ENCODE results near the gene PPARG. TPM values are rescaled to one million over a fixed set of nuclear protein-coding genes. Genes with fewer than 3 reads are reported as not detected.

The PPARG gene
- total and polyA plus RNA-seq, 10 of the 15 experiments (the other 5 are each of a cell fraction or from before 2014, with no cell fraction given), result 0.06 to 0.86 (median 0.12) TPM; not detected in 5

- in situ Hi-C loops (cut with MboI), result no loop called here
- ATAC-seq (no peak), FAIRE-seq (no peak), DNase-seq (ENCODE audit: low read depth, low spot score) (no peak)
- no peaks in the 10 kb centered on the region for H3K79me2 ChIP-seq (ENCODE audit: control insufficient read depth, insufficient read depth, low read length)
- no peak overlapping the region for H3K4me3 ChIP-seq
- WGBS (ENCODE audit: insufficient coverage, insufficient replicate concordance, low lambda C conversion rate, missing lambda C conversion rate), result 0% methylated on average over 1 of the region's 1 CpG
- no peak overlapping the region for H3K4me2 ChIP-seq (ENCODE audit: control insufficient read depth, insufficient read depth)
- H2AFZ ChIP-seq (ENCODE audit: control insufficient read depth, low read depth, low read length), result no peak overlapping the region
- no peaks in the 10 kb centered on the region for H4K20me1 ChIP-seq (ENCODE audit: control insufficient read depth, insufficient read depth)
- no peaks in the 10 kb centered on the region for H3K36me3 ChIP-seq (ENCODE audit: control insufficient read depth in 2 of 2, insufficient read depth in 2 of 2, low read length in 1 of 2)
- intact Hi-C loops (cut with micrococcal nuclease; ENCODE audit: unreplicated experiment), result no loop called here
- RAD21 ChIA-PET (ENCODE audit: unreplicated experiment), result no interaction called here
- SMC1A ChIA-PET (ENCODE audit: uncharacterized antibody, unreplicated experiment), result interaction anchor here (0.9 kb wide), 1 partner anchor 47 kb away, joined by 3 read pairs; no protein-coding TSS in a partner anchor
- TF ChIP-seq WRNIP1 (IDR thresholded peaks at IDR 0.05; ENCODE audit: borderline replicate concordance, low read depth, low read length) (no peak), CREB1 (IDR thresholded peaks at IDR 0.05; ENCODE audit: low read depth) (no peak), SPI1 (IDR thresholded peaks at IDR 0.05; ENCODE audit: borderline replicate concordance, insufficient read depth, low read depth, low read length) (no peak), RB1 (IDR thresholded peaks at IDR 0.05; ENCODE audit: borderline replicate concordance) (no peak), PBX3 (IDR thresholded peaks at IDR 0.05; ENCODE audit: insufficient replicate concordance, low read depth, low read length) (no peak), DPF2 (IDR thresholded peaks at IDR 0.05) (no peak), MXI1 (IDR thresholded peaks at IDR 0.05; ENCODE audit: low read depth, low read length) (no peak), NR2C2 (IDR thresholded peaks at IDR 0.05; ENCODE audit: borderline replicate concordance, control insufficient read depth, insufficient read length, low read depth) (no peak), CBX3 (IDR thresholded peaks at IDR 0.05; ENCODE audit: borderline replicate concordance, low read depth) (no peak), FOS (IDR thresholded peaks at IDR 0.05; ENCODE audit: borderline replicate concordance, extremely low read depth, insufficient read length) (no peak)
- TF ChIP-seq, protein P1, sequence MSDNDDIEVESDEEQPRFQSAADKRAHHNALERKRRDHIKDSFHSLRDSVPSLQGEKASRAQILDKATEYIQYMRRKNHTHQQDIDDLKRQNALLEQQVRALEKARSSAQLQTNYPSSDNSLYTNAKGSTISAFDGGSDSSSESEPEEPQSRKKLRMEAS (IDR thresholded peaks at IDR 0.05; ENCODE audit: low read depth, low read length), result no peak
- H3K27me3 ChIP-seq (replicated peaks in 1 of 2; ENCODE audit: control insufficient read depth in 2 of 2, insufficient read depth in 2 of 2, low read length in 1 of 2), result no peaks in the 10 kb centered on the region
- no TSS peak for BruUV-seq (replicated peaks)
- H3K4me1 ChIP-seq (ENCODE audit: control insufficient read depth, insufficient read depth, low read length), result peaks cover 5% of the 10 kb centered on the region; the same call in 1 of the 2 replicates
- POLR2A ChIA-PET, result no interaction called here
- CTCF ChIA-PET, result no interaction called here
- no peaks in the 10 kb centered on the region for H3K9me3 ChIP-seq (replicated peaks; ENCODE audit: control insufficient read depth, insufficient read depth, low read length)
- no peak overlapping the region for H3K27ac ChIP-seq (ENCODE audit: control insufficient read depth, insufficient read depth)
- no peak overlapping the region for H3K9ac ChIP-seq (ENCODE audit: control insufficient read depth, insufficient read depth, low read length)
Observed at GRCh38 chr3:12399226-12399625, 110.4 kb downstream of the PPARG start.
